Adrenal gland (tissue), 5 donors: ENCODE data around the gene TADA2B.

Experiments used
- POLR2A ChIP-seq, 2 donors: fragments of 450-650 bp; IDR thresholded peaks; one replicate each; pipeline ENCODE4 v1.6.1; 2017; ENCODE audit warnings: antibody characterized with exemption in 2 of 2, mild to moderate bottlenecking in 2 of 2, moderate library complexity in 1 of 2
- TF ChIP-seq, protein P1 (sequence below), 6 experiments: fragments of 450-650 bp in 4 of 6; fragments of 200-600 bp in 2 of 6; sonication (generic) in 1 of 6; IDR thresholded peaks; 1 replicate in 5 of 6; 2 replicates in 1 of 6; pipeline versions ENCODE4 v1.5.1 to v1.8.0; 2016 to 2021; ENCODE audit warnings: antibody characterized with exemption in 6 of 6, mild to moderate bottlenecking in 2 of 6, moderate library complexity in 1 of 6
- donor health status: DM: no; HTN: no; CAD: no.

DNA sequence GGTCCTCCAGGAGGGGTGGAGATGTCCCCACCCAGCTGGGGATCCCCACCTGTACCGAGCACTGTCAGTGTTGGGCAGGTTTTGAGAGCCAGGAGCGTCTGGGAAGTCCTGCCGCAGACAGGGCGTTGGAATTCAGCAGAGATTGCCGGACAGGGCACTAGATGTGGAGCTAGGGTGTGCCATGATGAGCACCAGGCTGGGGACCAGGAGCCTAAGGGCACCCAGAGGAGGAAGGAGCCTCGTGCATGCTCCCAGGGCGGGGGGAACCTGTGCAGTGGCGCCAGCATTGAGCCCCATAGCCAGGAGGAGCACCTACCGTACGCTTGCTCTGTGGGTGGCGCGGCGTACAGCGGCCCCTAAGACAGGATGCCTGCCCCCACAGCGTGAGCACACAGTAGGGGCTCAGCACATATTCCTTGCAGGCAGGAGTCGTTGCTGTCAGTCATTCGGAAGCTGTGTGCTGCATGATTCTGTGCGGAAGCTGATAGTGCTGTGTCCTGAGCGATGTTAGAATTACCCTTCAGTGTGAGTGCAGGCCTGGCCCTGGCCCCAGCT is 18.8 kb upstream of the TADA2B start:
- TF ChIP-seq, protein P1, sequence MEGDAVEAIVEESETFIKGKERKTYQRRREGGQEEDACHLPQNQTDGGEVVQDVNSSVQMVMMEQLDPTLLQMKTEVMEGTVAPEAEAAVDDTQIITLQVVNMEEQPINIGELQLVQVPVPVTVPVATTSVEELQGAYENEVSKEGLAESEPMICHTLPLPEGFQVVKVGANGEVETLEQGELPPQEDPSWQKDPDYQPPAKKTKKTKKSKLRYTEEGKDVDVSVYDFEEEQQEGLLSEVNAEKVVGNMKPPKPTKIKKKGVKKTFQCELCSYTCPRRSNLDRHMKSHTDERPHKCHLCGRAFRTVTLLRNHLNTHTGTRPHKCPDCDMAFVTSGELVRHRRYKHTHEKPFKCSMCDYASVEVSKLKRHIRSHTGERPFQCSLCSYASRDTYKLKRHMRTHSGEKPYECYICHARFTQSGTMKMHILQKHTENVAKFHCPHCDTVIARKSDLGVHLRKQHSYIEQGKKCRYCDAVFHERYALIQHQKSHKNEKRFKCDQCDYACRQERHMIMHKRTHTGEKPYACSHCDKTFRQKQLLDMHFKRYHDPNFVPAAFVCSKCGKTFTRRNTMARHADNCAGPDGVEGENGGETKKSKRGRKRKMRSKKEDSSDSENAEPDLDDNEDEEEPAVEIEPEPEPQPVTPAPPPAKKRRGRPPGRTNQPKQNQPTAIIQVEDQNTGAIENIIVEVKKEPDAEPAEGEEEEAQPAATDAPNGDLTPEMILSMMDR (IDR thresholded peaks at IDR 0.05) = no peak
- TF ChIP-seq POLR2A (IDR thresholded peaks at IDR 0.05) = no peak
